HG03045 (cell line): ENCODE data around the gene RANBP17.

Experiments used
- ATAC-seq: cut with Tn5 transposase; IDR thresholded peaks from one replicate; pipeline ENCODE4 v1.9.1; 2021; ENCODE audit warnings: mild to moderate bottlenecking, moderate library complexity; ENCODE audit not compliant: unreplicated experiment

Gene RANBP17

DNA sequence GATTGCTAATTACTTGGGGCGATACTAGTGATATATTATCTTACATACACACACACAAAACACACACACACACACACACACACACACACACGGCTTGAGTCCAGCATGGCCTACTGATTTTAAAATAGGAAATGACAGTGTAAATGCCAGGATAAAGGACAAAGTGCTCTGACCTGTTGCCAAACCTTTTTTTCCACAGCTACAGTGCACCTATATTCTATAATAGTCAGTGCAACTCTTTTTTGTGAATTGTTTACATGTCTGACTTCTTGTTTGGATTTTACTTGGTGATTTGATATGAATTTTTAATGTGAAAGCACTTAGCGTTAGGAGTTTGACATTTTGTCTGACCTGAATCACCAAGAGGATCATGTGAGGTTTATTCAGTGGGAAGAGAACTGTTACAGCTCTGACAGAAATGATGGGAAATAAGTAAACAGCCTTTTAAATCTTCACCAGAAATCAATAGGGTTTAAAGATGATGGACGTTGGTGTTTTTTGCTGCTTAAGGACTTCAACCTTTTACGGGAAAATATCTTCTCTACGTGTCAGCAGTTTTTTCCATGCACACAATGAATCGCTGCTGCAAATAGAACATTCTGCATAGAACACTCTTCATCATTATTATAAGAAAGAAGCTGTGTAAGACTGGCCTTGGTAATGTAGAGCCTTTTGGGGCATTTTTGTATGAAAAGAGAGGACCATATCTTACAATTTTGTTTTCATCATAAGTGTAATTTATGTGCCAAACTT lies 218.5 kb downstream of the RANBP17 start:
- ATAC-seq, result no peak

DNA sequence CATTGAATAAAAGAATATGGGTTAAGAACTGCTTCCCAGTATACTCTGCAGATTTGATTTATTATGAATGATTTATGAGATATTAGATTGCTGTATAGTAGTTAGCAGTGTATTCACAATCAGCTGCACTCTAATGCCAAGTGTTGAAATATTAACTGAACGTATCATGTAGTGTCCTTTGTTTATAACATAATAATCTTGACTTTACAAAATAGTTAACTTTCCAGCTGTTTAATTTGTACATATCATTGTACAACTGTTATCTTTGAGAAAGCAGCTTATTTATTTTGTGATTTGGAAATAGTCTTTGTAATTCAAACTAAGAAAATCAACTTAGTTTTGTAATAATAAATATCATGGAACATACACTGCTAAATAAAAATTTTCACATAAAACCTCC lies 219.5 kb downstream of the RANBP17 start:
- ATAC-seq, result no peak

DNA sequence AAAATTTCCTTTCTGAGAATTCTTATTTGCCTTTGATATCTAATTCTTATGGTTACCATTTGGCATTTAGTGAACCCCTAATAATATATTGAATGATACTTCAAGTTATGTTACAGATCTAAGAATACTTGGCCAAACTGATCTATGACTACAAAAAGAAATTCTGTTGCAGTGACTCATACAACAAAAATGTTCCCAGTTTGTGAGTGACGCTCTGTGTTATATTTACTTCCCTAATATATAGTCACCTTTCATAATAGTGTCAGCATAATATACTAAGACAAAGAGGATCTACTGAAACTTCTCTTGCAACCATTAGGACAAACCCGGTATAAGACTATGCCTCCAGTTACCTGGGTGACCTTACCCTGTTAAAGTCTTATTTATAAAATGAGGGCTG lies 230.4 kb downstream of the RANBP17 start:
- no peak for ATAC-seq

DNA sequence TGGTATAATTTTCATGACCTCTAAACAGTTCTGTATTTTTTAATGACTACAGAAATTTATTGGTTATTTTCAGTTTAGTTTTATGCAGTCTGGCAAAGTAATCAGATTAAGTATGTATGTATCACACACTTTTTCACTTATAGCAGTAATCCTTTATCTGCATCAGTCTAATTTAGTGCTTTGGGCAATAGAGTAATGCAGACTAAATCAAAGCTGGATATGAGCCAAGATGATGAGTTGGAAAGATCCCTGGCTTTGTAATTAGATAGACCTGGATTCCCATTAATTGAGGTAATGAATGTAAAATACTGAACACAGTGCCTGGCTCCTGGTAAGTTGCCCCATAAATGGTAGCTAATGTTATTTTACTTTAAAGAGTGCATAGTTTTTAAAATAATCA lies 231.8 kb downstream of the RANBP17 start:
- ATAC-seq, result no peak

DNA sequence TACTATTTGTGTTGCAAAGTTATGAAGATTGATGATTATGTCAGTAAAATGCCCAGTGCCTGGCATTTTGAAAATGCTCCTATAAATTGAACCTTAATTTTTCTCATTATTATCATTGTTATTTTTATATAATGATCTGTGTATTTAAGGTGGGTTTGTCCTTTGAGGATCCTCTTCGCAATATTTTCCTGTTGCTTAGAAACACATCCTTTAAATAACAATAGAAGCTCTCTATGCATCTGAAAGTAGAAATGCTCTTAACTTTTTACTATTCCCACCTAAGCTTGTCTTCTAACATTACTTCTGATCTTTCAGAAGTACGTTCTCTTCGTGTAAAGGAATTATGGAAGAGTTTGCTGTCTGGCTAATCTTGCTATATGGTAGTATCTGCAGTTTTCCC lies 232.5 kb downstream of the RANBP17 start:
- ATAC-seq, result no peak

DNA sequence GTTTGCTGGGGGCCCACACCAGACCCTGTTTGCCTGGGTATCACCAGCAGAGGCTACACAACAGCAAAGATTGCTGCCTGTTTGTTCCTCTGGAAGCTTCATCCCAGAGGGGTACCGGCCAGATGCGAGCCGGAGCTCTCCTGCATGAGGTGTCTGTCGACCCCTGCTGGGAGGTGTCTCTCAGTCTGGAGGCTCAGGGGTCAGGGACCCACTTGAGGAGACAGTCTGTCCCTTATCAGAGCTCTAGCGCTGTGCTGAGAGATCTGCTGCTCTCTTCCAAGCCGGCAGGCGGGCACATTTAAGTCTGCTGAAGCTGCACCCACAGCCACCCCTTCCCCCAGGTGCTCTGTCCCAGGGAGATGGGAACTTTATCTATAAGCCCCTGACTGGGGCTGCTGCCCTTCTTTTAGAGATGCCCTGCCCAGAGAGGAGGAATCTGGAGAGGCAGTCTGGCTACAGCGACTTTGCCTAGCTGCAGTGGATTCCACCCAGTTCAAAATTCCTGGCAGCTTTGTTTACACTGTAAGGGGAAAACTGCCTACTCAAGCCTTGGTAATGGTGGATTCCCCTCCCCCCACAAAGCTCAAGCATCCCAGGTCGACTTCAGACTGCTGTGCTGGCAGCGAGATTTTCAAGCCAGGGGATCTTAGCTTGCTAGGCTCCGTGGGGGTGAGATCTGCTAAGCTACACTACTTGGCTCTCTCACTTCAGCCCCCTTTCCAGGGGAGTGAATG lies 241.2 kb downstream of the RANBP17 start:
- ATAC-seq, result no peak

DNA sequence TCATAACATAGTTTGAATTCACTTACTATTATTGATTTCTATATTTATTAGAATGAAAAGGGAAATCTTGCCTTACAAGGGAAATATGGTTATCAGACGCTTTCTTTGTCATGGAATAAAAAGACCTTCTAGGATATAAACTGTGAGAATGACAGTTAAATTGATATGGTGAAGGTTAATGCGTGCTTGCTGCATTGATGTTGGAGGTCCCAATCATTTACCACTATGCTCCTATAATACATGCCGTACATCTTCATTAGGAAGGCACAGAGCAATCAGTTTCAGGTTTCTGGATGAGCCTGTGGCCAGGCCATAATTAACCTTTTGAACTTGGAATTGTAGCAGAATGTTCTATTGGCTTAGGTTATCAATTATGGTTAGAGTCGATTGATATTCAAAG lies 245.9 kb downstream of the RANBP17 start:
- ATAC-seq, result no peak

DNA sequence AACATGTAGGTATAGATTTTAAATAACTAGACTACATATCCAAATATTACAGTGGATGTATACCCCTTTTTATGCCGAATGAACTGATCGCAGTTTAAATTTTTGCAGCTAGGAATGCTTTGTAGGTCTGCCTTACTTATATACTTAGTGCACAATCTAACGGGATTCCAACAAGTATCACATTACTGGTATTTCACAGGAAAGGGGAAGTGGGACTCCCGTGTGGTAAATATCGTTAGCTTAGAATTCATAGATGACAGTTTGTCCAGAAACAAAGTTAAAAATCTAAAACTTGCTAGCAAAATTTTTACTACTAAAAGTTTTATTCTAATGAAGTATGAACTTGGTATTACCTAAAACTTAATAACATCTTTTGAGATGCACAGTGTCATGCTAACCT lies 253.7 kb downstream of the RANBP17 start:
- ATAC-seq, result no peak

DNA sequence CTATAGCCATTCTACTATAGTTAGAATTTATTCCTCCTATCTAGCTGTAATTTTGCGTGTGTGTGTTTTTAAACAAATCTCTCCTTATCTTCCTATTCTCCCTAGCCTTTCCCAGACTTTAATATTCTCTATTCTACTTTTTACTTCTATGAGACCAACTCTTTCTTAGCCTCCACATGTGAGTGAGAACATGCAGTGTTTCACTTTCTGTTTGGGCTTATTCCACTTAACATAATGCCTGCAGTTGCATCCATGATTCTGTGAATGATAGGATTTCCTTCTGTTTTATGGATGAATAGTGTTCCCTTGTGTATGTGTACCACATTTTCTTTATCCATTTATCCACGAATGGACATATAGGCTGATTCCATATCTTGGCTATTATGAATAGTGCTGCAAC lies 254.9 kb downstream of the RANBP17 start:
- ATAC-seq, result no peak

DNA sequence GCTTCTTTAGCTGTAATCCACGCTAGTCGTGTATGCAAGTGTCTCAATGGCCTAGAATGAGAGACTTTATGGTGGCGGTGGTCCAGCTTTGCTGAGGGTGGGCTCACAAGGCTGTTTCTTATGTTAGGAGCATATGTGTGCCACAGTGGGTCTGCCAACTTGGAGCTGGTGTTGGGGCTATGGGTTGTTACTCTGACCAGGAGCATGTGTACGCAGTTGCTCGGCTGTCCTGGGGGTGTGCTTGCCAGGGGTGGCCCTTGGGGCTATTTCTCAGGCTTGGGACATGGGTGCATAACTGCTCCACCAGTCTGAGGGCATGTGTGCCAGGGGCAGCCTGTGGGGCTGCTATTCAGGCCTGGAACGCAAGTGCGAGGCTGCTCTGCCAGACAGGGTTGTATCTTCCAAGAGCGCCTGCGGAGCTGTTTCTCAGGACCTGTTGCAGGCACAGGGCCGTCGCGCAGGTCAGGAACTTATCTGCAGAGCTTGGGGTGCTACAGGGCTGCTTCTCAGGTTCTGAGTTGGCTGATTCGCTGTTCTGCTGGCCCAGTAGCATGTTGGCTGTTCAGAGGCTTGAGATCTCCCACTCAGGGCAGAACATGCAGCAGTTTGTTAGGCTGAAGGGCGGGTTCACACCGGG lies 259.3 kb downstream of the RANBP17 start:
- no peak for ATAC-seq

DNA sequence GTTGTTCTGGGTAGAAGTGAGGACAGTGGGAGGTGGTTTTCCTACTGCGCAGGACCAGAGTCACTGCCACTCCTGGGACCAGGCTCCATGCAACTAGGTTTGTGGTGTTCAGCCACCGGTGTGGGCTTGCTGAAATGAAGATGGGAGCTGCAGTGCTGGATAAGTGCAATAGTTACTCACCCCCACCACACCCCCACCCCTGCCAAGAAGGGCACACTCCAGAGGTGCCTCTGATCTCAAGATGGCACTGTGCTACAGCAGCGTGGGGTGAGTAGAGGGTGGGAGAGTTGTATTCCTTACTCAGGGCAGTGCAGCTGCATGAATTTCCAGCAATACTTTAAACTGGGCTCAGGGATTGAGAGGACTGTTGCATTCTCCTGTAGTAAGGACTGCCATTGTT lies 259.8 kb downstream of the RANBP17 start:
- ATAC-seq, result no peak

DNA sequence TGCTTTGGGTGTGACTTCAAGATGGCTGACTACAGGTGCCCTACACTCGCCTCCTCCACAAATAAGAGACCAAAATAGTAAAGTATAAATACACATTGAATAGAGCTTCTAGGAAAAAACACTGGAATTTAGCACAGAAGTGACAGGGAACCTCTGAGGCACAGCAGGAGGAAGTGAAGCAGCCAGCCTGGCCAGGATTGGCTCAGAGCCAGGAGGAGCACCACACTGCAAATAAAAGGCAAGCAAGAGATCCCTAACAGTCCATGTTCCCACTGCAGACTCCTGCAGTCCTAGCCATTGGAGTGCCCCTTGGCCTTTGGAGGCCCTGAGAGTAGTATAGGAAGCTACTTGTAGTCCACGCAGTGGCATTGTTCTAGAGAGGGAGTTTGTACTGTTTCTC lies 260.6 kb downstream of the RANBP17 start:
- ATAC-seq, result no peak

DNA sequence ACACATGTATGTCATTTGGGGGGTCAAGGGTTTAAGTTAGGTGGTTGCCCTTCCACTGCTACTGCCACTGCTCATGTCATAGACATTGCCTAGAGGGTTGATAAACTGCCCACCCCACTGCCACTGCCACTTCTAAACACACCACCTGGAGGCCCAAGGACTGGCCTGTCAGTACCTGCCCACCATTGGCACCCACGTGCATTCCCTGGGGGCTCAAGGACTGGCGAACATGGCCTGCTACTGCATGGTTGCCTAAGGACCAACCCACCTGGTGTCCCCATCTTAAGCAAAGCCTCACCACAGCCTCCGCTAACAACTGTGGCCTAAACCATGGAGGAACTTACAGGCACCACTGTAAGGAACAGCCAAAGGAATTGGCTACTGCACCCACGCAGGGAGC lies 261.6 kb downstream of the RANBP17 start:
- ATAC-seq, result no peak

DNA sequence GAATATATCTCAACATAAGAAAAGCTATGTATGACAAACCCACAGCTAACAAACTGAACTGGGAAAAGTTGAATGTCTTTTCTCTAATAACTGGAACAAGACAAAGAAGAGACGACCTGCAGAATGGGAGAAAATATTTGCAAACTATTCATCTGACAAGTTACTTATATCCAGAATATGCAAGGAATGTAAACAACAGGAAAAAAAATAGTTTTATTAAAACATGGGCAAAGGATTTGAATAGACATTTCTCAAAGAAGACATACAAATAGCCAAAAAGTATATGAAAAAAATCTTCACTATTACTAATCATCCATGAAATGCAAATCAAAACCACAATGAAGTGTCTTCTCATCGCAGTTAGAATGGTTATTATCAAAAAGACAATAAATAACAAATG lies 265.5 kb downstream of the RANBP17 start:
- no peak for ATAC-seq

DNA sequence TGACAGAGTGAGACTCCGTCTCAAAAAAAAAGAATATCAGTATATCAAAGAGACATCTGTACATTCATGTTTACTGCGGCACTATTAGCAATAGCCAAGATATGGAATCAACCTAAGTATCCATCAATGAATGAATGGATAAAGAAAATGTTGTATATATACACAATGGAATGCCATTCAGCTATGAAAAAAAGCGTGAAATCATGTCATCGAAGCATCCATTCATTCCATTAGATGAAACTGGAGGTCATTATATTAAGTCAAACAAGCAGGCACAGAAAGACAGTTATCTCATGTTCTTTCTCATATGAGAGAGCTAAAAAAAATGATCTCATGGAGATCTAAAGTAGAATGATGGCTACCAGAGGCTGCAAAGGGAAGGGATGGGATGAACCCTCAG lies 266.3 kb downstream of the RANBP17 start:
- ATAC-seq, result no peak

DNA sequence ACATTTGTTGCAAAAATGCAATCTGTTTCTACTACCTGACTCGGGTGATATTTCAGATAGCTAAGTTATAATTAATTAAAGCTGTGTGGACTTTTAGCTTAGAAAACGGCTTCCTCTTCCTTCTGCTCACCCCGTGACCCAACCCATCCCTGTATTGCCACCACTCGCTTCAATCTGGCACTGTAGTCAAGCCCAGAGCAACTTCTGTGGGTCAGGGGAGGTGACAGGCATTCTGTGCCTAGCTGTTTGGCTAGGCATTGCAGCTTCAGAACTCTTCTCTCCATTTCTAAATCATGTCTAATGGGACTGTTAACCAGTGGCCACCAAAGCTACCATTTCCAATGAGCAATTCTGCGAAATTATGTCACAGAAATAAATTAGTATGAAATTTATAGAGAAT lies 267.5 kb downstream of the RANBP17 start:
- no peak for ATAC-seq

DNA sequence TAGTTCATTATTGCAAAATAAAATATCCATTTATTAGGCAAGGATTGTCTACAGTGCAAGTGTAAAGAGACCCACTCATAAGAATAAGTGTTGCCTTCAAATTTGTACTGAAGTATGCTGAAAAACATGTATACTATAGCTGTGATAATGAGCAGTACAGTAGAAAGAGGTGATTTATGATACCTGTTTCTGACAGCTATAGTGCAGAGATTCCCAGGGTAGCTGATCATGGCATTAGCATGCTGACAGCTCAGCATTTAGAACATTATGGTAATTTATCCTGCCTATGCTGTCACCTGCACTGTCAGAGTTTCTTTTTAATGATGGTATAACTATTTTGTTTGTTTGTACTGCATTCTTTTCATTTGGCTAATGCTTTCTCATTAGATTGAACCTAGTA lies 269.7 kb downstream of the RANBP17 start:
- ATAC-seq, result no peak

DNA sequence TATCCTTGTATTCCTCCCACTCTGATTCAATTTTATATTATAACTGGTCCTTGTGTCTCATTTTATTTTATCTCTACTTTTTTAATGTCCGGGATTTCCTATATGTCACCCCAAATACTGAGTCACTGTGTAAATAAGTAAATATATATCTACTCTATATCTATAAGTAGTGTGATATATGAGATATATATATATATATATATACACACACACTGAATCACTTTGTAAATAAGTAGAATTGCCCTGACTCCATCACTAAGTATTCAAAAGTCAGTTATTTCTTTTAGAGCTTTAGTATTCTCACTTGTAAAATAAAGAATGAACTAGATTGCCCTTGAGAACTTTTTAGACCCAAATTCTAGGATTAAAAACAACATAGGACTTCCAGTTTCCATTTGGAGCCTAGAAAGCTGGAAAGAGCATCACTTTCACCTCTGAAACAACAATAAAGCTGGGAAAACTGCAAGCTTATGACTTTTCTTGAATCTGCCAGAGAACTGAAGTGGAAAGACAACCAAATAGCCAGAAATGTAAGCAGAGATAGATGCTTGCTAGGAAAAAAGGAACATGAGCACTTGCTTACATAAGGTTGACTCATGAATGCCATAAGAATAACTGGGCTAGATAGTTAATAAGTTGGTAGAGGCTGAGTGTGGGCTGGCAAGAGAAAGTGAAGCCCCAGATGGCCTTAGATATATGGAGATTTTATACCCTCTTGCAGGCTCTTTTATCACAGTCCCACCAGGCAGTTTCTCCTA lies 276.1 kb downstream of the RANBP17 start:
- no peak for ATAC-seq

DNA sequence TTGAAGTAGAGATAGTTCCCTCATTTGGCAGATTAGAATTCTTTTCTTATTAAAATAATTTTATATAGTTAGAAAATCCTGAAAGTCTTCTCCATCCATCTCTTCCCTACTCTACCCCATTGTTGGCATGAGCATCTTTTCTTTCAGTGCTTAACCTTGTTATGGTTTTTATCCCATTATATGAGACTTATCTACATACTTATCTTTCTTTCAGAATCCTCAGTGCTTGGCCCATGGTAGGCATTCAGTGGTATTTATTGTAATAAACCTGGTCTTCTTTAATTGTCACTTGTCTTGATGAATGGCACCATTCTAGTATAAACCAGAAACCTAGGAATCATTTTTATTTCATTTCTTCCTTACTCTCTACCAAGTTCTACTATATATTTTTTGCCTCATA lies 277.4 kb downstream of the RANBP17 start:
- ATAC-seq, result no peak

DNA sequence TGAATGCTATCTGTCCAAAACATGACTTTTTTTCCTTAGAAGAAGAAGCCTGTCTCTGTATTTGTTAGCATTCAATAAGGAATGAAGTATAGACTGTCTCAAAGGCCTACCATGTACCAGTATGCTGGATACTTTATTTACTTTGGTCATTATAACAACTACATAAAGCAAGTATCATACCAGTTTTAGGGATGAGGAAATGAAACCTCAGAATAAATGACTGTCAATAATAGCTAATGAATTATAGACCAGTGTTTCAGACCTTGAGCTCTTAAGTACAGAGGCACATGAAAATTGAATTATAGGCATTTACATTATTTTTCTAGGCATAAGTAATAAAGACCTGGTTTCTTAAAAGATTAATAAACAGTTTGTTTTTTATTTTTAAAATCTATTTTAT lies 280.8 kb downstream of the RANBP17 start:
- ATAC-seq, result no peak

DNA sequence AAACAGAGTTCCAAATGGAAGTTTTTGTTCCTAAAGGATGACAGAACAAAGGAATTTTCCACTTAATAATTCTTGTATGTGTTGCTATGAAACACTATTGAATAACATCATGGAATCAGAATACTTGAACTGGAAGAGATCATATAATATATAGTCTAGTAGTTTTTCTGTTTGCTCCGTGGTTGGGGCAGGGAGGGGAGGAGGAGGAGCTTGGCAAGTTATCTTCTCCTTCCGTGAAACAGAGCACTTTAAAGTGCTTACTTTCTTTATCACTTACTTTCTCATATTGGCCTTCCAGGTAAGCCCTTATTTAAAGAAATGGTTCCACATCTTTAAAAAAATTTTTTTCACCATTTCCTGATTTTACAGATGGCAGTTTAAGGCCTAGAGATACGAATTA lies 281.4 kb downstream of the RANBP17 start:
- ATAC-seq, result no peak
